ENCODE results near the gene GNAT3.
A peak's percentile ranks its signal among the peaks of the same experiment; 100 is the strongest.

GNAT3 gene

DNA sequence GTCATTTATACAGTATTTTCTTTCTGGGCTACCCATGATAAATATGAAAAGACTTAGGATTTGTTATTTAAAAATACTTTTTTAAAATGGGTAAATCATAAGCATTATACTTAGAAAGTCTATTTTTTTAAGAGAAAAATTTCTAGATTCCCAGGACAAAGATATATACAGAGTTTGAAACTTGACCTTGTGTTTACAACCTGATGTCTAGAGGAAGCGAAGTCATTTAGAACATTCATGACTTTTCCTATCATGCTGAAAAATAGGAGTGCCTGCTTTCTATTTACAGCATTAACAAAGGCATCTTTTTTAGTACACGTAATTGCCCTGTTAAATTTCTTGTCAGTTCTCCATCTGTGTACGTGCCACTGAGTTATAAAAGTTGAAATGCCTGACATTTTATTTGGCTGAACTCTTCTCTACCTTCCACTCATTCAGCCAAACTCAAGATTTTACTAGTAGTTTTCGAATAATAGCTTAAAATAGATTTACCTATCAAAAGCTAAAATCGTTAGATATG is 23.0 kb downstream of the GNAT3 start:
- no peak for DNase-seq (ENCODE audit: low spot score)
- CTCF ChIA-PET, result no interaction called here
- POLR2A ChIA-PET (ENCODE audit: low non-redundant PET), result no interaction called here
- TF ChIP-seq CTCF (conservative IDR thresholded peaks at IDR 0.05; ENCODE audit: low read depth), result no peak
- no peak overlapping the region for H3K27ac ChIP-seq

DNA sequence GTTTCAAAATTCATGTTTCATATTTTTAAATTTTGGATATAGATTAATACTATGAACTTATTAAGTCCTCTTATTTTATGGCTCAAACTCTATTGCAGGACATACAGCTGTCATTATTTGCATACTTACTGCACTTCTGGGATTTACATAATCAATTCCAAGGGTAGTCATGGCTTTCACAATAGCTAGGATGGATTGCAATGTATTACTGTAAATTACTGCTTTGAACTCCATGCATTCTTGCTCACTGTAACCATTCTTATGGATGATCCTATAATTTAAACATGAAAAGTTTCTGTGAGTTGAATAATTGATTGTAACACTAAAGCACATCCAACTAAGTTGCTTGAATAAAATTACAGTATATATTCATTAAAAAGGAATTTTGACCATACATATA is 23.5 kb downstream of the GNAT3 start:
- no peak for DNase-seq (ENCODE audit: low spot score)
- CTCF ChIA-PET, result no interaction called here
- POLR2A ChIA-PET (ENCODE audit: low non-redundant PET), result no interaction called here
- H3K27ac ChIP-seq, result no peak overlapping the region
- TF ChIP-seq CTCF (conservative IDR thresholded peaks at IDR 0.05; ENCODE audit: low read depth), result no peak

- no peak for TF ChIP-seq CTCF (conservative IDR thresholded peaks at IDR 0.05; ENCODE audit: low read depth)
- ChIA-PET CTCF (no interaction called here), POLR2A (ENCODE audit: low non-redundant PET) (no interaction called here)
- no peak overlapping the region for H3K27ac ChIP-seq
- DNase-seq (ENCODE audit: low spot score), result no peak
Observed at GRCh38 chr7:80485721-80486120, 26.1 kb downstream of the GNAT3 start.

DNA sequence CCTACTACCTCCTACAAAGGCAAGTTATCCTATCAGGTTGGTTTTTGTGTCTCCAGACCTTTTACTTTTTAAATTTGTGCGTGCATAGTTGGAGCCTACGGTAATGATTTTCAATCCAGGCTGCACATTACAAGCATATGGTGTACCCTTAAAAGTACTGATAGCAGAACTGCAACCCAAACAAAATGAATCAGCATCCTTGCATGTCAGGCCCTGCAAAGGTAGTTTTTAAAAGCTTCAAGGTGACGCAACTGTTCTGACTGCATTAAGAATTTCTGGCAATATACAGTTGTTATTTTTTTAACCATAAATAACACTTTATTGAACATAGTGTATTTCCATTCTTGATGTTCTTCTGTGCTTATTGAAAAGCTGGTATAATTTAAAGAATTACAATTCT is 28.9 kb downstream of the GNAT3 start:
- DNase-seq (ENCODE audit: low spot score), result peak; percentile 53
- POLR2A ChIA-PET (ENCODE audit: low non-redundant PET), result no interaction called here
- peak overlapping the region; percentile 93 for H3K27ac ChIP-seq
- CTCF ChIA-PET, result no interaction called here
- TF ChIP-seq CTCF (conservative IDR thresholded peaks at IDR 0.05; ENCODE audit: low read depth), result no peak

GRCh38 chr7:80481196-80481884 is 30.5 kb downstream of the GNAT3 start:
- ChIA-PET POLR2A (ENCODE audit: low non-redundant PET) (no interaction called here), CTCF (no interaction called here)
- TF ChIP-seq CTCF (conservative IDR thresholded peaks at IDR 0.05; ENCODE audit: low read depth), result no peak
- no peak overlapping the region for H3K27ac ChIP-seq
- peak; percentile 46 for DNase-seq (ENCODE audit: low spot score)

GRCh38 chr7:80480566-80480965 is 31.3 kb downstream of the GNAT3 start:
- peak overlapping the region; percentile 57; the same call in 1 of the 2 replicates for H3K27ac ChIP-seq
- no peak for DNase-seq (ENCODE audit: low spot score)
- no peak for TF ChIP-seq CTCF (conservative IDR thresholded peaks at IDR 0.05; ENCODE audit: low read depth)
- POLR2A ChIA-PET (ENCODE audit: low non-redundant PET), result no interaction called here
- CTCF ChIA-PET, result no interaction called here
